AG04450 (cell line): ENCODE data around the gene NBAS. TPM values are rescaled to one million over a fixed set of nuclear protein-coding genes. Genes with fewer than 3 reads are reported as not detected.
"Not testable (repeated sequence)": the region's sequence is repeated elsewhere in the genome, so short reads cannot be mapped to it uniquely, and the experiment has no call there.

ENCODE experiments used
- CTCF ChIA-PET: fragments of 300-600, 350-600 bp; formaldehyde crosslinking; extraction: SDS; loops from one replicate; lab custom pipeline; 2022; ENCODE audit warnings: antibody characterized with exemption, inconsistent platforms; lab: Charles Lee
- POLR2A ChIA-PET: fragments of 350-600 bp; formaldehyde crosslinking; extraction: SDS; loops from one replicate; lab custom pipeline; 2021; ENCODE audit warnings: antibody characterized with exemption, inconsistent platforms; lab: Yijun Ruan, JAX
- DNase-seq: peaks from one replicate; pipeline ENCODE4 v3.0.0-alpha.2; 2011; ENCODE audit warnings: low read depth, low spot score
- H3K27ac ChIP-seq: one replicate; pipeline ENCODE4 v1.5.1; 2012; ENCODE audit warnings: low read depth, low read length, control low read depth
- H3K27me3 ChIP-seq: one replicate; pipeline ENCODE4 v1.6.0; 2012; ENCODE audit warnings: low read length; ENCODE audit not compliant: control insufficient read depth, insufficient read depth
- H3K4me3 ChIP-seq: 2 replicates; pipeline ENCODE4 v1.5.1; 2011; ENCODE audit warnings: mild to moderate bottlenecking, low read depth, low read length, control low read depth
- H3K9me3 ChIP-seq: 2 replicates; pipeline ENCODE4 v1.5.1; 2012; ENCODE audit warnings: low read length; ENCODE audit not compliant: control insufficient read depth, insufficient read depth
- CTCF ChIP-seq: IDR thresholded peaks from 2 replicates; pipeline ENCODE4 v1.5.1; 2011; ENCODE audit warnings: low read depth, low read length, control low read depth, inconsistent platforms
- polyA plus RNA-seq: library from polyadenylated mRNA; depleted of rRNA; stranded (reverse); fragments of >200 nt; gene quantifications from 2 replicates; pipeline ENCODE4 v1.2.3, GENCODE V29; 2011

NBAS gene
- polyA plus RNA-seq, 1 experiment, result 45.0 TPM

- H3K4me3 ChIP-seq, result no peak overlapping the region
- ChIA-PET POLR2A (no interaction called here), CTCF (no interaction called here)
- no peaks in the 10 kb centered on the region for H3K9me3 ChIP-seq
- no peak for TF ChIP-seq CTCF
- H3K27me3 ChIP-seq, result no peaks in the 10 kb centered on the region
- no peak for DNase-seq
- no peak overlapping the region for H3K27ac ChIP-seq
Observed at GRCh38 chr2:15544227-15544626, 16.9 kb downstream of the NBAS start.

- Histone ChIP-seq H3K9me3 (no peaks in the 10 kb centered on the region), H3K27ac (no peak overlapping the region), H3K4me3 (no peak overlapping the region), H3K27me3 (no peaks in the 10 kb centered on the region)
- DNase-seq, result no peak
- ChIA-PET POLR2A (no interaction called here), CTCF (no interaction called here)
- TF ChIP-seq CTCF, result no peak
Observed at GRCh38 chr2:15543541-15543940, 17.6 kb downstream of the NBAS start.

- no peak for TF ChIP-seq CTCF
- CTCF ChIA-PET, result no interaction called here
- H3K9me3 ChIP-seq, result no peaks in the 10 kb centered on the region
- no peak for DNase-seq
- POLR2A ChIA-PET, result interaction anchor here (0.6 kb wide), 1 partner anchor 26 kb away, joined by 5 read pairs; no protein-coding TSS in a partner anchor
- H3K27ac ChIP-seq, result no peak overlapping the region
- no peaks in the 10 kb centered on the region for H3K27me3 ChIP-seq
- H3K4me3 ChIP-seq, result no peak overlapping the region
Observed at GRCh38 chr2:15543053-15543452, 18.1 kb downstream of the NBAS start.

GRCh38 chr2:15542269-15542668 lies 18.9 kb downstream of the NBAS start:
- H3K27ac ChIP-seq, H3K4me3 ChIP-seq, POLR2A ChIA-PET, H3K27me3 ChIP-seq, DNase-seq, CTCF ChIA-PET, H3K9me3 ChIP-seq: not testable (repeated sequence)

GRCh38 chr2:15540523-15540922 lies 20.6 kb downstream of the NBAS start:
- not testable (repeated sequence) for DNase-seq

GRCh38 chr2:15539999-15540398 lies 21.1 kb downstream of the NBAS start:
- no peak for DNase-seq
- TF ChIP-seq CTCF, result no peak
- no peaks in the 10 kb centered on the region for H3K9me3 ChIP-seq
- no peak overlapping the region for H3K27ac ChIP-seq
- CTCF ChIA-PET, result no interaction called here
- no peaks in the 10 kb centered on the region for H3K27me3 ChIP-seq
- H3K4me3 ChIP-seq, result no peak overlapping the region
- POLR2A ChIA-PET, result no interaction called here

More at GRCh38 chr2:15540523-15540922, 20.6 kb downstream of the NBAS start:
- H3K27me3 ChIP-seq, H3K27ac ChIP-seq, H3K9me3 ChIP-seq, POLR2A ChIA-PET, CTCF ChIA-PET, H3K4me3 ChIP-seq: not testable (repeated sequence)
